Heart right ventricle (tissue), 16 donors: ENCODE measurements around the gene CATSPER4. TPM values are rescaled to one million over a fixed set of nuclear protein-coding genes. Genes with fewer than 3 reads are reported as not detected.
A peak's percentile ranks its signal among the peaks of the same experiment; 100 is the strongest.

Source experiments
- ATAC-seq, 8 donors: fragments of 200-7000 bp; cut with Tn5 transposase; one replicate each; pipeline ENCODE4 v1.9.1; 2020; ENCODE audit warnings: mild to moderate bottlenecking in 8 of 8, moderate library complexity in 8 of 8, moderate number of reproducible peaks in 1 of 8
- DNase-seq, 2 donors: peaks; one replicate each; pipeline ENCODE4 v3.0.0-alpha.2; 2020
- H3K27ac ChIP-seq, 10 donors: fragments of 200-600 bp; sonication (generic) in 2 of 10; one replicate each; pipeline versions ENCODE4 v1.5.0 to v1.8.0; 2020 to 2022; ENCODE audit warnings: mild to moderate bottlenecking in 3 of 10
- H3K27me3 ChIP-seq, 7 donors: fragments of 200-600 bp; one replicate each; pipeline ENCODE4 v1.8.0; 2021 to 2022; ENCODE audit warnings: mild to moderate bottlenecking in 2 of 7
- H3K36me3 ChIP-seq, 9 donors: fragments of 200-600 bp; sonication (generic) in 1 of 9; one replicate each; pipeline versions ENCODE4 v1.5.0 to v1.8.0; 2020 to 2022; ENCODE audit warnings: mild to moderate bottlenecking in 2 of 9
- H3K4me1 ChIP-seq, 9 donors: fragments of 200-600 bp; sonication (generic) in 1 of 9; one replicate each; pipeline versions ENCODE4 v1.5.0 to v1.8.0; 2020 to 2022; ENCODE audit warnings: mild to moderate bottlenecking in 4 of 9
- H3K4me3 ChIP-seq, 10 donors: fragments of 200-600 bp; sonication (generic) in 2 of 10; one replicate each; pipeline versions ENCODE4 v1.5.0 to v1.8.0; 2020 to 2022; ENCODE audit warnings: mild to moderate bottlenecking in 7 of 10, moderate library complexity in 2 of 10
- H3K9me3 ChIP-seq, 11 donors: fragments of 200-600 bp in 10 of 11; sonication (generic) in 2 of 11; one replicate each; pipeline versions ENCODE4 v1.5.0 to v1.8.0; 2013 to 2022; ENCODE audit warnings: mild to moderate bottlenecking in 2 of 11, control low read depth in 1 of 11, moderate library complexity in 1 of 11
- WGBS, 2 donors: extraction: QIAGEN DNeasy Blood & Tissue Kit; methylation state at CpG; one replicate each; pipeline ENCODE4 v1.1.7; 2013; ENCODE audit warnings: inconsistent platforms in 1 of 2; 5-methylcytosine and 5-hydroxymethylcytosine counted together
- intact Hi-C, 10 donors: fragments of 100-400 bp; cut with DNase I; formaldehyde crosslinking; loops; one replicate each; pipeline versions ENCODE4 v1.11.1 to v1.14.2; 2022
- polyA plus RNA-seq, 2 donors: library from polyadenylated mRNA; stranded (reverse); fragments of 200-250 nt; gene quantifications; one replicate each; pipeline ENCODE4 v1.2.3, GENCODE V29; 2013
- total RNA-seq, 10 donors: library from RNA; stranded (reverse); fragmentation: NEBNext Ultra II Directional in 3 of 10; extraction: Animal tissue kit (Norgen Biotek cat#: 25700) in 3 of 10; gene quantifications; one replicate each; pipeline versions ENCODE4 v1.2.1 to v1.2.4, GENCODE V29; 2021 to 2023
- TF ChIP-seq, protein P1 (sequence below), 9 donors: fragments of 200-600 bp; sonication (generic) in 2 of 9; IDR thresholded peaks; one replicate each; pipeline versions ENCODE4 v1.5.0 to v1.8.0; 2021 to 2022; ENCODE audit warnings: antibody characterized with exemption in 9 of 9, mild to moderate bottlenecking in 5 of 9, moderate library complexity in 1 of 9
- donor health status: Arrhythmogenic right ventricular cardiomyopathy.
- donor health status: ischemic (EF 13 %, LVEDD 7.1; RV severe dilation, severe dysfunction).
- donor health status: healthy with polysubstance abuse.
- donor health status: DM: no; HTN: yes; CAD: no.
- donor health status: DM: no; HTN: no; CAD: no.
- donor health status: ischemic (EF 25% LVEDD 6.9; RV normal size, moderate dysfunction).
- donor health status: ischemic (EF 25% LVEDD 5.7; RV mildly dilated, moderate dysfunction).
- donor health status: healthy.
- donor health status: DM: yes; HTN: yes; CAD: no.
- donor health status: Ischemic cardiomyopathy.
- donor health status: ischemic (EF 35%, LVEDD 5.7; RV mildly dilated, moderate dysfunction).
- donor health status: nonischemic (EF 11% LVEDD 7.7; RV severe dilation, severe dysfunction).
- donor health status: DM: yes; HTN: yes; CAD: no.
- donor health status: PGD.
- donor health status: ischemic (EF 29% LVEDD 5.4; RV normal size, mild dysfunction).
- donor health status: nonischemic (EF 23%, LVEDD 6.1; RV moderate dilation, normal function).

The CATSPER4 gene
- total and polyA plus RNA-seq, 12 donors: not detected

DNA sequence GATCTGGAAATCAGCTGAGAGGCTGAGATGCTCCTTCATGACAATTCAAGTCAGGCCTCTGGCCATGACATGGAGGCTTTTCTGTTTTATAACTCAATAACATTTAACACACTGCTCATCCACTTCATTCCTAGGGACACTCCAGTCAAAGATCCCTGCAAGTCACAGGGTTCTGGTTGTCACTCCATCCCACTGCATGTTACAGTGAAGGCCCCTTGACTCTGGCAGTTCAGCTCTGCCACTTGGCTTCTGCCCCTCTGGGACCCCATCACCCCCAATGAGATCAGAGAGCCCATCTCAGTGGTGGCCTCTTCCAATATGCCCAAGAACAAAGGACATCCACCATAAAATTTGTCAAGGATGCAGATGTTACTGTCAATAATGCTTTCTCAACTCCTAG is 41.5 kb upstream of the CATSPER4 start:
- H3K27me3 ChIP-seq: no peaks in the 10 kb centered on the region
- H3K4me3 ChIP-seq: no peak overlapping the region
- H3K27ac ChIP-seq: no peak overlapping the region
- TF ChIP-seq, protein P1, sequence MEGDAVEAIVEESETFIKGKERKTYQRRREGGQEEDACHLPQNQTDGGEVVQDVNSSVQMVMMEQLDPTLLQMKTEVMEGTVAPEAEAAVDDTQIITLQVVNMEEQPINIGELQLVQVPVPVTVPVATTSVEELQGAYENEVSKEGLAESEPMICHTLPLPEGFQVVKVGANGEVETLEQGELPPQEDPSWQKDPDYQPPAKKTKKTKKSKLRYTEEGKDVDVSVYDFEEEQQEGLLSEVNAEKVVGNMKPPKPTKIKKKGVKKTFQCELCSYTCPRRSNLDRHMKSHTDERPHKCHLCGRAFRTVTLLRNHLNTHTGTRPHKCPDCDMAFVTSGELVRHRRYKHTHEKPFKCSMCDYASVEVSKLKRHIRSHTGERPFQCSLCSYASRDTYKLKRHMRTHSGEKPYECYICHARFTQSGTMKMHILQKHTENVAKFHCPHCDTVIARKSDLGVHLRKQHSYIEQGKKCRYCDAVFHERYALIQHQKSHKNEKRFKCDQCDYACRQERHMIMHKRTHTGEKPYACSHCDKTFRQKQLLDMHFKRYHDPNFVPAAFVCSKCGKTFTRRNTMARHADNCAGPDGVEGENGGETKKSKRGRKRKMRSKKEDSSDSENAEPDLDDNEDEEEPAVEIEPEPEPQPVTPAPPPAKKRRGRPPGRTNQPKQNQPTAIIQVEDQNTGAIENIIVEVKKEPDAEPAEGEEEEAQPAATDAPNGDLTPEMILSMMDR (IDR thresholded peaks at IDR 0.05): no peak
- ATAC-seq: no peak
- intact Hi-C loops: loop anchor here in 6 of 10 donors (5.0 to 10.0 kb wide), 5 partner anchors 37 to 114 kb away; partner anchors contain the start of gene PDIK1L (in 1 of the 6)
- H3K4me1 ChIP-seq: peaks cover 0 to 16% (median 4%) of the 10 kb centered on the region in 9 donors
- H3K36me3 ChIP-seq: no peaks in the 10 kb centered on the region
- no peak for DNase-seq
- no peaks in the 10 kb centered on the region for H3K9me3 ChIP-seq

GRCh38 chr1:26153966-26154532 is 36.4 kb upstream of the CATSPER4 start:
- intact Hi-C loops: loop anchor here in 1 of 10 donors (10.0 kb wide), 1 partner anchor 259 kb away; no protein-coding TSS in a partner anchor
- H3K9me3 ChIP-seq: no peaks in the 10 kb centered on the region
- H3K36me3 ChIP-seq: no peaks in the 10 kb centered on the region
- H3K27ac ChIP-seq: peak overlapping the region in 5 of 10 donors; percentile 68 to 97 (median 91)
- DNase-seq: no peak
- peaks cover 16 to 52% (median 37%) of the 10 kb centered on the region in 9 donors for H3K4me1 ChIP-seq
- TF ChIP-seq, protein P1 (IDR thresholded peaks at IDR 0.05): no peak
- WGBS, 2 donors: 55 to 59% methylated on average over 5 of the region's 5 CpGs
- no peak for ATAC-seq
- peaks cover 0 to 42% (median 0%) of the 10 kb centered on the region in 7 donors for H3K27me3 ChIP-seq
- no peak overlapping the region for H3K4me3 ChIP-seq

- Histone ChIP-seq H3K4me1 (peaks cover 18 to 59% (median 43%) of the 10 kb centered on the region in 9 donors), H3K9me3 (no peaks in the 10 kb centered on the region), H3K27me3 (peaks cover 0 to 43% (median 0%) of the 10 kb centered on the region in 7 donors), H3K36me3 (no peaks in the 10 kb centered on the region), H3K4me3 (peak overlapping the region in 2 of 10 donors; percentile 5 to 8), H3K27ac (peak overlapping the region; percentile 53 to 97 (median 76))
- DNase-seq (peak in 1 of 2 donors; percentile 55), ATAC-seq (peak in 6 of 8 donors; percentile 38 to 65 (median 58))
- TF ChIP-seq, protein P1 (IDR thresholded peaks at IDR 0.05): no peak
- 42 to 46% methylated on average over 9 of the region's 9 CpGs for WGBS, 2 donors
- intact Hi-C loops: loop anchor here in 1 of 10 donors (10.0 kb wide), 1 partner anchor 260 kb away; no protein-coding TSS in a partner anchor
Measured at GRCh38 chr1:26154750-26155149, 35.7 kb upstream of the CATSPER4 start.

DNA sequence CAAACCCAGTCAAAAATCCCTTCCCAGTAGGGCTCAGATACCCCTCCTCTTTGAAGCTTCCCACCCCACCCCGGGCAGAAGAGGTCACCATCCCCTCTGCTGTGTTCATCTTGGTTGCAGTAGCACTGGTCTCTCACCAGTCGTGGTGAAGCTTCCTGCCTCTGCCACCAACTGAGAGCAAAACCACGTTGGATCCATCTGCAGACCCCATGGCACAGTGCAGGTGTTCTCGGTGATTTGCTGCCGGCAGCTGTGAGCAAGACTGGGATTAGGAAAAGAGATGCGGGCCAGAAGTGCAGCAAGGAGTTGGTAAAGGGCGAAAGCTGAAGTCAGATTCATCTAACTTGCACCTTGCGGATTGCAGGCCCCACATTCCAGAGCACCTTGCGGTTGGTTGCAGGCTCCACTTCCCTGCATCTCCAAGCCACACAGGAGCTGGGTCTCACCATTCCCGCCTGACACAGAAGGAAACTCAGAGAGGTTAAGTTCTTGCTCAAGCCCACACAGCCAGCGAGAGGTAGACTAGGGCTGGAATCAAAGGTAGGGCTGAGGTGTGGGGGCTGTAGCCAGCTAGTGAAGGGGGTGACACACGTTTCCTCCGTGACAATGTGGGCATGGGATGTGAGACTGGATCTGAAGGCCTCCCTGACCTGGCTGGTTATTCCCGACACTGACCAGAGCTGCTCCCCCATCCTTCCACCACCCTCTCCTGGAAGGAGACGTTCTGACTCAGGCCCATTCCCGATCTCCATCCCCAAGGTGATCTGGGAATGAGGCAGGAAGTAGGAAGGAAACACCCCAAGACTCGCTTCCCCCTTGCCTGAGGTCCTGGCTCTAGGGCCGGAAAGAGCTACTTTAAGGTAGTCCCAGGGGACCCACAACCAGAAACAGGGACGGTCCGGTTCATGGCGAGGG is 34.8 kb upstream of the CATSPER4 start:
- peak overlapping the region in 9 of 10 donors; percentile 26 to 53 (median 39) for H3K4me3 ChIP-seq

More for the DNA sequence above, 34.8 kb upstream of the CATSPER4 start:
- TF ChIP-seq, protein P1 (IDR thresholded peaks at IDR 0.05): no peak
- Histone ChIP-seq H3K36me3 (no peaks in the 10 kb centered on the region), H3K4me1 (peaks cover 21 to 67% (median 51%) of the 10 kb centered on the region in 9 donors), H3K9me3 (no peaks in the 10 kb centered on the region), H3K27me3 (peaks cover 0 to 50% (median 0%) of the 10 kb centered on the region in 7 donors), H3K27ac (peak overlapping the region; percentile 68 to 97 (median 78))
- ATAC-seq (peak in 7 of 8 donors; percentile 12 to 56 (median 26)), DNase-seq (peak in 1 of 2 donors; percentile 34)
- intact Hi-C loops: loop anchor here in 1 of 10 donors (10.0 kb wide), 1 partner anchor 261 kb away; no protein-coding TSS in a partner anchor
- 52 to 57% methylated on average over 21 of the region's 21 CpGs for WGBS, 2 donors
